KMS-11 (cell line): ENCODE results near the gene DIS3L2.

Source experiments
- H2AFZ ChIP-seq: fragments of 200-600 bp; sonication (generic); 2 replicates; pipeline ENCODE4 v1.6.1; 2016; ENCODE audit warnings: antibody characterized with exemption, mixed run types, low read depth
- H3K27ac ChIP-seq: fragments of 200-600 bp; sonication (generic); 2 replicates; pipeline ENCODE4 v1.6.1; 2016; ENCODE audit warnings: mild to moderate bottlenecking, mixed run types
- H3K27me3 ChIP-seq: fragments of 200-600 bp; sonication (generic); 2 replicates; pipeline ENCODE4 v1.6.1; 2017; ENCODE audit warnings: mild to moderate bottlenecking, low read depth, mixed run types, moderate library complexity; ENCODE audit not compliant: insufficient read depth
- H3K36me3 ChIP-seq: fragments of 200-600 bp; sonication (generic); 2 replicates; pipeline ENCODE4 v1.6.1; 2017; ENCODE audit warnings: mild to moderate bottlenecking, mixed run types; ENCODE audit not compliant: insufficient read depth
- H3K4me1 ChIP-seq: fragments of 200-600 bp; sonication (generic); 2 replicates; pipeline ENCODE4 v1.6.1; 2016; ENCODE audit warnings: mild to moderate bottlenecking, low read depth, mixed run types; ENCODE audit not compliant: poor library complexity, severe bottlenecking
- H3K4me2 ChIP-seq: fragments of 200-600 bp; sonication (generic); 2 replicates; pipeline ENCODE4 v1.7.0; 2016; ENCODE audit warnings: mild to moderate bottlenecking, mixed run types
- H3K4me3 ChIP-seq: fragments of 200-600 bp; sonication (generic); IDR thresholded peaks from 2 replicates; pipeline ENCODE4 v1.6.1; 2017; ENCODE audit warnings: low read depth, low read length, mixed read lengths; ENCODE audit not compliant: insufficient read depth
- H3K79me2 ChIP-seq: fragments of 200-600 bp; sonication (generic); 2 replicates; pipeline ENCODE4 v1.6.1; 2016; ENCODE audit warnings: low read depth, mixed run types; ENCODE audit not compliant: insufficient read depth
- H3K9ac ChIP-seq: fragments of 200-600 bp; sonication (generic); 2 replicates; pipeline ENCODE4 v1.6.1; 2016; ENCODE audit warnings: mild to moderate bottlenecking, mixed run types
- H4K20me1 ChIP-seq: fragments of 200-600 bp; sonication (generic); 2 replicates; pipeline ENCODE4 v1.6.1; 2016; ENCODE audit warnings: mild to moderate bottlenecking, mixed run types; ENCODE audit not compliant: insufficient read depth
- CTCF ChIP-seq: fragments of 200-600 bp; sonication (generic); conservative IDR thresholded peaks from 2 replicates; pipeline ENCODE4 v1.6.1; 2017; ENCODE audit warnings: low read depth, mild to moderate bottlenecking, antibody characterized with exemption, low read length, moderate library complexity, mixed read lengths

DIS3L2 gene

GRCh38 chr2:232315049-232315922 is 353.8 kb downstream of the DIS3L2 start:
- Histone ChIP-seq H3K27ac (no peak overlapping the region), H3K4me1 (peaks cover 15% of the 10 kb centered on the region), H4K20me1 (no peaks in the 10 kb centered on the region), H2AFZ (no peak overlapping the region), H3K36me3 (no peaks in the 10 kb centered on the region), H3K27me3 (no peaks in the 10 kb centered on the region), H3K79me2 (no peaks in the 10 kb centered on the region), H3K9ac (no peak overlapping the region), H3K4me3 (no peak overlapping the region), H3K4me2 (peak overlapping the region; percentile 8; the same call in 1 of the 2 replicates)
- TF ChIP-seq CTCF = no peak

GRCh38 chr2:232315923-232316299 is 354.4 kb downstream of the DIS3L2 start:
- H3K36me3 ChIP-seq = no peaks in the 10 kb centered on the region
- H3K4me3 ChIP-seq = no peak overlapping the region
- H3K27me3 ChIP-seq = no peaks in the 10 kb centered on the region
- no peaks in the 10 kb centered on the region for H3K79me2 ChIP-seq
- H2AFZ ChIP-seq = no peak overlapping the region
- H4K20me1 ChIP-seq = no peaks in the 10 kb centered on the region
- no peak overlapping the region for H3K4me2 ChIP-seq
- no peak overlapping the region for H3K27ac ChIP-seq
- no peak overlapping the region for H3K9ac ChIP-seq
- no peak for TF ChIP-seq CTCF
- H3K4me1 ChIP-seq = peaks cover 15% of the 10 kb centered on the region

- TF ChIP-seq CTCF = no peak
- Histone ChIP-seq H3K27me3 (no peaks in the 10 kb centered on the region), H3K4me2 (no peak overlapping the region), H2AFZ (no peak overlapping the region), H3K9ac (no peak overlapping the region), H3K4me3 (no peak overlapping the region), H3K36me3 (no peaks in the 10 kb centered on the region), H3K27ac (no peak overlapping the region), H4K20me1 (no peaks in the 10 kb centered on the region), H3K79me2 (no peaks in the 10 kb centered on the region), H3K4me1 (peaks cover 15% of the 10 kb centered on the region)
Measured at GRCh38 chr2:232316461-232317330, 355.2 kb downstream of the DIS3L2 start.

GRCh38 chr2:232318169-232318855 is 356.8 kb downstream of the DIS3L2 start:
- Histone ChIP-seq H3K9ac (no peak overlapping the region), H3K4me1 (peaks cover 15% of the 10 kb centered on the region), H3K27me3 (no peaks in the 10 kb centered on the region), H3K27ac (no peak overlapping the region), H3K79me2 (no peaks in the 10 kb centered on the region), H4K20me1 (no peaks in the 10 kb centered on the region), H3K4me2 (no peak overlapping the region), H2AFZ (no peak overlapping the region), H3K36me3 (no peaks in the 10 kb centered on the region), H3K4me3 (no peak overlapping the region)
- TF ChIP-seq CTCF = no peak
